ENCODE results near the gene ADAMTS17. TPM values are rescaled to one million over a fixed set of nuclear protein-coding genes. Genes with fewer than 3 reads are reported as not detected.
A peak's percentile ranks its signal among the peaks of the same experiment; 100 is the strongest.

ADAMTS17 gene
- total RNA-seq, 6 experiments from 2014 or later, result 14.6 to 34.7 (median 24.2) TPM

DNA sequence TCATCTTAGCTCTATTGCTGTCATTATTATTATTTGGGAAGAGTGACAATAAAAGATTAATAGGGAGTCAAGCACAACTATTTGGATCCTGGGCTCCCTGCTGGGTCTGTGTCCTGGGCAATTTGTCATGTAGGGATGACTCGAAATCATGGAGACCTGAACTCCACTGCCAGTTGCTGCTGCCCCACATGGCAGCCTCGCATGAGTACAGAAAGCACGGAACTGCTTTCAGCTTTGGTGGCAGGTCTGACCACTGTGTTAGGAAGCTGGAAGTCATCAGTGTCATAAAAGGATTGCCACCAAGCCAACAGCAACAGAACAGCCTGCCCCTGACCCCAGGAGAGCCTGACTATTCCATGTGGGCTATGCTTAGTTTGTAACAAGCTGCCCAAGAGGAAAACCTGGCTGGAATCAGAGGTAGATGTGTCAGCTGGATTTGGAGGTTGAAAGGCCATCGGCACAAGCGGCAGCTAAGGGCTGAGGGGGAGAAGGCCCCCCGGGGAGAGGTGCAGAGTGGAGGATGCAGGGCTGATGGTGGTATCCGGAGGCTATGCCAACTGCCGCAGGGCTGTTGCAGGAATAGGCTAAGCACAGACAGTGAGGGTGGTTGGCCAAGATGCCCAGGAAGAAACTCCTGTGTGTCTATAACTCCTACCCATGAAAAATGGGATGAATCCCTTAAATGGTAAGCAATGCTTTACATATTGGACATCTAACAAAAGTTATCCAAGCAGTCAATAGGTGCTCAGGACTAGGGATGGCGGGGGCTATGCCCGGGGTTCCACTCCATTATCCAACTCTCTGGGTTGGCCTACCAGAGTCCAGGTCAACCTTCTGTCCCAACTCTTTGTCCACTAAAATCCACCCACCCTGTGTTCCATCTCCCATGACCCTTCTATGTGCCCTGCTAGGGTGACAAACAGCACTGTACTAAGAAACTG is 291.6 kb downstream of the ADAMTS17 start:
- TF ChIP-seq, protein P1, sequence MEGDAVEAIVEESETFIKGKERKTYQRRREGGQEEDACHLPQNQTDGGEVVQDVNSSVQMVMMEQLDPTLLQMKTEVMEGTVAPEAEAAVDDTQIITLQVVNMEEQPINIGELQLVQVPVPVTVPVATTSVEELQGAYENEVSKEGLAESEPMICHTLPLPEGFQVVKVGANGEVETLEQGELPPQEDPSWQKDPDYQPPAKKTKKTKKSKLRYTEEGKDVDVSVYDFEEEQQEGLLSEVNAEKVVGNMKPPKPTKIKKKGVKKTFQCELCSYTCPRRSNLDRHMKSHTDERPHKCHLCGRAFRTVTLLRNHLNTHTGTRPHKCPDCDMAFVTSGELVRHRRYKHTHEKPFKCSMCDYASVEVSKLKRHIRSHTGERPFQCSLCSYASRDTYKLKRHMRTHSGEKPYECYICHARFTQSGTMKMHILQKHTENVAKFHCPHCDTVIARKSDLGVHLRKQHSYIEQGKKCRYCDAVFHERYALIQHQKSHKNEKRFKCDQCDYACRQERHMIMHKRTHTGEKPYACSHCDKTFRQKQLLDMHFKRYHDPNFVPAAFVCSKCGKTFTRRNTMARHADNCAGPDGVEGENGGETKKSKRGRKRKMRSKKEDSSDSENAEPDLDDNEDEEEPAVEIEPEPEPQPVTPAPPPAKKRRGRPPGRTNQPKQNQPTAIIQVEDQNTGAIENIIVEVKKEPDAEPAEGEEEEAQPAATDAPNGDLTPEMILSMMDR (IDR thresholded peaks at IDR 0.05), result no peak
- no peak for TF ChIP-seq POLR2A (IDR thresholded peaks at IDR 0.05)
- Histone ChIP-seq H3K36me3 (peaks cover 0 to 3% (median 0%) of the 10 kb centered on the region in 4 donors), H3K9me3 (no peaks in the 10 kb centered on the region), H3K27ac (no peak overlapping the region), H3K4me1 (no peaks in the 10 kb centered on the region), H3K4me3 (no peak overlapping the region), H3K27me3 (no peaks in the 10 kb centered on the region)
- DNase-seq (no peak), ATAC-seq (no peak)
- WGBS (ENCODE audit: insufficient coverage, low coverage, low lambda C conversion rate, missing lambda C conversion rate), result 53% methylated on average over 2 of the region's 10 CpGs
- intact Hi-C loops (cut with DNase I), result no loop called here

DNA sequence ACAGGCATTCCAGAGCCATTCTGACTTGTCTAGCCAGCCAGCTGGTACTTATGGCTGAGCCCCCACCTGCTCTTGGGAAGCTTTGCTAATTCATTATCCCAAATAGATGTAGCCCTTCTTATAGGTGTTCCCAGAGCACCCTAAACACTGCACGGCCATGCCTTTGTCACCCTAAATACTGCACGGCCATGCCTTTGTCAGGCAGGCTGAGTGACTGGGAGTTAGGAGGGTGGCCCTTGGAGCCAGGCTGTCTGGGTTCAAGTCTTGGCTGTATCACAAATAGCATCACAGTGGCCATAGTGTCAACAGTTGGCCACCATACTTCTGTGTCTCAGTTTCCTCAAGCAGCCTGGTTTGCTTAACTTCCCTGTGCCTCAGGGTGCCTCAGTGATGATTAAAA is 292.3 kb downstream of the ADAMTS17 start:
- TF ChIP-seq, protein P1 (IDR thresholded peaks at IDR 0.05), result no peak
- no peak for TF ChIP-seq POLR2A (IDR thresholded peaks at IDR 0.05)
- no peak for DNase-seq
- Histone ChIP-seq H3K36me3 (peaks cover 0 to 3% (median 0%) of the 10 kb centered on the region in 4 donors), H3K9me3 (no peaks in the 10 kb centered on the region), H3K27ac (no peak overlapping the region), H3K4me1 (no peaks in the 10 kb centered on the region), H3K27me3 (no peaks in the 10 kb centered on the region), H3K4me3 (no peak overlapping the region)
- intact Hi-C loops (cut with DNase I), result no loop called here
- no peak for ATAC-seq
- 100% methylated on average over 1 of the region's 2 CpGs for WGBS (ENCODE audit: insufficient coverage, low coverage, low lambda C conversion rate, missing lambda C conversion rate)

DNA sequence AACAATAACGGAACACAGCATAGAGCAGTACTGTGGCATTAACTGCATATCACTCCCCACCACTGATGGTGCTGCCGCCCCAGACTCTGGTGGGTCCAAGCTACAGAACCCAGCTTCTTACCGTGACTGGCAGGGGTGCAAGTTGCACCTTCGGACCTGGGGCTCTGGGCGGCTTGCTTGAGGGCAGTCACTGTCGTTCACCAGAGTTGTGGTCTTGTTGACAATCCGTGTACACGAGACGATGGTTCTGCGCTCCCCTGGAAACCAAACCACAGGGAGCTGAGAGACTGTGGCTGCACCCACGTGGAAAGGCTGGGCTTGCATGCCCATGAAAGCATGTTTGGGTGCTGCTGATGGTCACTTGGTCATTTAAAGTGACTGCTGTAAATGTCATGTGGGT is 293.0 kb downstream of the ADAMTS17 start:
- H3K4me3 ChIP-seq, result no peak overlapping the region
- peaks cover 0 to 3% (median 0%) of the 10 kb centered on the region in 4 donors for H3K36me3 ChIP-seq
- DNase-seq, result no peak
- no peak overlapping the region for H3K27ac ChIP-seq
- peaks cover 0 to 3% (median 0%) of the 10 kb centered on the region in 4 donors for H3K4me1 ChIP-seq
- 50% methylated on average over 2 of the region's 11 CpGs for WGBS (ENCODE audit: insufficient coverage, low coverage, low lambda C conversion rate, missing lambda C conversion rate)
- no peaks in the 10 kb centered on the region for H3K27me3 ChIP-seq
- intact Hi-C loops (cut with DNase I), result no loop called here
- no peaks in the 10 kb centered on the region for H3K9me3 ChIP-seq
- no peak for ATAC-seq
- no peak for TF ChIP-seq POLR2A (IDR thresholded peaks at IDR 0.05)
- TF ChIP-seq, protein P1 (IDR thresholded peaks at IDR 0.05), result no peak

DNA sequence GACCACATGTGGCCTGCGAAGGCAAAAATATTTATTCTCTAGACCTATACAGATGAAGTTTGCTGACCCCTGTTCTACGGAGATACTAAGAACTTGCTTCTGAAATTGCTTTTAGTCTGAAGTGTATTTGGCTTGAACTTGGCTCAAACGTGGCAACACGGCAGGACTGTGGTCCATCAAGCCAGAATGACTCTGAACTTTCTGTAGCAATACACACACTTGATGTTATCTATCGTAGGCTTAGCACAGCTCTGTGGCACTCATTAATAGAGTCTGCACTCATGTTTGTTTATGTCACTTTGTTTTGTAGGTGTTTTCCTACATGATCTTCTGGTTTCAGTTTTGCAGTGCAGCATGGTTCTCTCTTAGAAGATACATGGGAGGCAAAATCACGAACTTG is 298.1 kb downstream of the ADAMTS17 start:
- no peak overlapping the region for H3K27ac ChIP-seq
- H3K4me3 ChIP-seq, result no peak overlapping the region
- WGBS (ENCODE audit: insufficient coverage, low coverage, low lambda C conversion rate, missing lambda C conversion rate), result 43% methylated on average over 6 of the region's 6 CpGs
- DNase-seq (no peak), ATAC-seq (peak; percentile 40 to 71 (median 46))
- no peaks in the 10 kb centered on the region for H3K9me3 ChIP-seq
- no peaks in the 10 kb centered on the region for H3K27me3 ChIP-seq
- intact Hi-C loops (cut with DNase I), result no loop called here
- peaks cover 0 to 3% (median 0%) of the 10 kb centered on the region in 4 donors for H3K36me3 ChIP-seq
- TF ChIP-seq, protein P1 (IDR thresholded peaks at IDR 0.05), result no peak
- TF ChIP-seq POLR2A (IDR thresholded peaks at IDR 0.05), result no peak
- peaks cover 0 to 12% (median 0%) of the 10 kb centered on the region in 4 donors for H3K4me1 ChIP-seq

Measured in right lobe of liver (tissue), 6 donors.